ENCODE measurements around the gene IL1RL2.

Gene IL1RL2

GRCh38 chr2:102238778-102239177, 52.0 kb downstream of the IL1RL2 start:
- no peak for DNase-seq

GRCh38 chr2:102239344-102239743, 52.5 kb downstream of the IL1RL2 start:
- no peak for DNase-seq

GRCh38 chr2:102240640-102241370, 54.0 kb downstream of the IL1RL2 start:
- DNase-seq: peak in 13 of 14 donors; percentile 6 to 82 (median 61)

- DNase-seq: no peak
These were observed 54.9 kb downstream of the IL1RL2 start for GRCh38 chr2:102241616-102242305.

- DNase-seq: no peak
These were observed 58.7 kb downstream of the IL1RL2 start for GRCh38 chr2:102245266-102246151.

GRCh38 chr2:102250278-102250821, 63.5 kb downstream of the IL1RL2 start:
- DNase-seq: no peak

GRCh38 chr2:102251042-102251848, 64.4 kb downstream of the IL1RL2 start:
- peak in 3 of 14 donors; percentile 7 to 31 (median 13) for DNase-seq

- no peak for DNase-seq
These were observed 65.0 kb downstream of the IL1RL2 start for GRCh38 chr2:102251849-102252203.

GRCh38 chr2:102252236-102252635, 65.4 kb downstream of the IL1RL2 start:
- DNase-seq: no peak

- no peak for DNase-seq
These were observed 66.4 kb downstream of the IL1RL2 start for GRCh38 chr2:102253140-102253752.

- DNase-seq: no peak
These were observed 66.9 kb downstream of the IL1RL2 start for GRCh38 chr2:102253753-102254150.

- DNase-seq: no peak
These were observed 69.5 kb downstream of the IL1RL2 start for GRCh38 chr2:102256276-102256675.

- no peak for DNase-seq
These were observed 70.1 kb downstream of the IL1RL2 start for GRCh38 chr2:102256874-102257462.

- no peak for DNase-seq
These were observed 71.2 kb downstream of the IL1RL2 start for GRCh38 chr2:102258025-102258385.

GRCh38 chr2:102258386-102259074, 71.7 kb downstream of the IL1RL2 start:
- no peak for DNase-seq

- no peak for DNase-seq
These were observed 74.8 kb downstream of the IL1RL2 start for GRCh38 chr2:102261467-102262135.

- no peak for DNase-seq
These were observed 75.7 kb downstream of the IL1RL2 start for GRCh38 chr2:102262216-102263129.

- no peak for DNase-seq
These were observed 78.1 kb downstream of the IL1RL2 start for GRCh38 chr2:102264952-102265351.

- DNase-seq: no peak
These were observed 79.4 kb downstream of the IL1RL2 start for GRCh38 chr2:102266204-102266603.
